Fibroblast of the aortic adventitia (primary cell): Measurements from ENCODE around the gene WNT9B. TPM values are rescaled to one million over a fixed set of nuclear protein-coding genes. Genes with fewer than 3 reads are reported as not detected.

Experiments
- DNase-seq: peaks from one replicate; pipeline ENCODE4 v3.0.0-alpha.2; 2010; ENCODE audit warnings: low read depth
- H3K4me3 ChIP-seq: 2 replicates; pipeline ENCODE4 v1.5.1; 2011; ENCODE audit warnings: low read depth, mild to moderate bottlenecking, control low read depth, low read length, moderate library complexity
- CTCF ChIP-seq: IDR thresholded peaks from 2 replicates; pipeline ENCODE4 v1.5.1; 2011; ENCODE audit warnings: mild to moderate bottlenecking, low read length, control low read depth, inconsistent platforms; ENCODE audit not compliant: insufficient read depth
- total RNA-seq: library from RNA; depleted of rRNA; stranded (reverse); fragments of >200 nt; gene quantifications from 2 replicates; pipeline ENCODE4 v1.2.3, GENCODE V29; 2012; ENCODE audit warnings: low replicate concordance

Gene WNT9B
- total RNA-seq, 1 donor = 0.09 TPM

GRCh38 chr17:46901291-46901690 is 49.9 kb downstream of the WNT9B start:
- no peak for DNase-seq
- TF ChIP-seq CTCF = no peak

GRCh38 chr17:46903762-46904672 is 52.6 kb downstream of the WNT9B start:
- DNase-seq = no peak
- H3K4me3 ChIP-seq = no peak overlapping the region
- TF ChIP-seq CTCF = no peak

More at GRCh38 chr17:46901291-46901690, 49.9 kb downstream of the WNT9B start:
- no peak overlapping the region for H3K4me3 ChIP-seq

DNA sequence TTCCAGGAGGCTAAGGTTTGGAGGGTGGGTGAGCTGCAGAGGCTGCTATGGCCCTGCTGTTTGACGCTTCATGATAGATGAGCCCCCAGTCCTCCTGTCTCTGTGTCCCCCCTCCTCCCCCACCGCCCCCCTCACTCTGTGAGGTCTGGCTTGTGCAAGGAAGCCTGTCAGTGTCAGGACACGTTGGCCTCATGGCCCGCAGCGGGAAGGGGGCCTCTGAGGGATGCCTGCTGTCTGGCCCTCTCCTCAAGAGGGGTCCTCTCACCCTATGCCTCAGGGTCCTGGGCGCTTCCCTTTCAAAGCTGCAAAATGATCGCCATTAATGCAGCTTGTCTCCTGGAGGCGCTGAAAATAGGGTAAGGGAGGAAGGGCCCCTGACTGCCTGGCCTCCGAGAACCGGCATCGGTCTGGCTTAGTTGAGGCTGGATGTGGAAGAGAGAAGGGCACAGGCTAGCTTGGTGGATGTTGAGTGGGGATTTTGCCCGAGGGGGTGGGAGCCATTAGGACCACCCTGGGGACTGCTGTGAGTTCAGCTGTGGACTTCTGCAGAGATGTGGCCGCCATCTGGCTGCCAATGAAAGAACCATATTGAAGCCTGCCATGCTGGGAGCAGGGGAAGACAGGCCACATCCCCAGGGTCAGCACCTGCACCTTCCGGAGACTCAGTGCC is 56.8 kb downstream of the WNT9B start:
- H3K4me3 ChIP-seq = no peak overlapping the region
- DNase-seq = no peak
- TF ChIP-seq CTCF = no peak

DNA sequence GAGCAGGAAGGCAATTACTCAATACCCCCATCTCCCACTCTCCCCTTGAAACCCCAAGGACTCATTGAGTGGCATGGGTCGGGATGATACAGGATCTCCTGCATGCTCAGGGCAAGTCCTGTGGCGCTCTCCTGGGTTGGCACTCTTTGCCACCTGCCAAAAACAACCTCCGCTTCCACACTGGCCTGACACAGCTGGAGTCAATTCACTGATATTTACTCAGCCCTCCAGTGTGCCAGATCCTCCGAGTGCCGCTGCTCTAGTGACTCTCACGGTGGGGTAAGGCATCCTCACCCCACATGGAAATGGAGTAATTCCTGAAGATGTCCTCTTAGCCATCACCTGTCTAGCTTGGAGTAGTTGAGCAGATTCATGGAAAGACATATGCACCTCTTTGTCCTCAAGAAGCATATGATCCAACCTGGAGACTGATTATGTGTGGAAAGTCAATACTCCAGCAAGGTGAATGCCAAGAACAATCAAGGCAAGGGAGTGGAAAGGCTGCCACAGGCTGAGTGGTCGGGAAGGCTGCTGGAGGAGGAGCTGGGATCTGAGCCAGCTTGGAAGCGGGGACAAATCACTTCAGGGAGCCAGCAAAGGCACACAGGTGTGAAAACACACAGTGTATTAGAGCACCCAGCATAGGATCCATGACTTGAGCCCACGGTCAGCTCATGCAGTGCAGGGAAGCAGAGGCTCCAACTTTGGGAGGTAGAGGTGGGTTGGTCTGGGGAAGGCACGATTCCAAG is 59.0 kb downstream of the WNT9B start:
- DNase-seq = no peak
- no peak overlapping the region for H3K4me3 ChIP-seq
- no peak for TF ChIP-seq CTCF

GRCh38 chr17:46911311-46911710 is 59.9 kb downstream of the WNT9B start:
- H3K4me3 ChIP-seq = no peak overlapping the region
- no peak for DNase-seq
- TF ChIP-seq CTCF = no peak

DNA sequence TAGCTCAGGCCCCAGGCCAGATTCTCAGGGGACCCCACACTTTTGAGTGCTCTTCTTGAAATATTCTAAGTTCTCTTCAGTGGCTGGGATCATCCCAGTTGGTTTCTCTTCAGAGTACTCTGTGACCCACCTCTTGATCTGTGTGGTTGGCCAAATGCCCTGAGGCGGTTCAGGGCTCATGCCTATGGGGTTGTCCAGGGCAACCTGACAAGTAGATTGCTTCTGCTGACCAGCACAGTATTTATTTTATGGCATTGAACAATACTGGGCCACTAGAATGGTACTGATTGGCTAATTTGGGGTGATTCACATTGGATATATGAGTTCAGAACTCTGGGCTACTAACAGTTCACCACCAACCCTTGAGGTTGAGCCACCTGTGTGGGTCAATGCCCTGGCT is 64.2 kb downstream of the WNT9B start:
- no peak overlapping the region for H3K4me3 ChIP-seq
- TF ChIP-seq CTCF = no peak
- DNase-seq = no peak
